ENCODE results near the gene RAMACL.
"Not testable (repeated sequence)": the region's sequence is repeated elsewhere in the genome, so short reads cannot be mapped to it uniquely, and the experiment has no call there.

Gene RAMACL

GRCh38 chr6:166558156-166559005 is 28.1 kb downstream of the RAMACL start:
- no peak for DNase-seq (ENCODE audit: extremely low read depth in 1 of 2, low read depth in 1 of 2)

- no peak for DNase-seq (ENCODE audit: extremely low read depth in 1 of 2, low read depth in 1 of 2)
Observed at GRCh38 chr6:166556863-166557322, 29.6 kb downstream of the RAMACL start.

DNA sequence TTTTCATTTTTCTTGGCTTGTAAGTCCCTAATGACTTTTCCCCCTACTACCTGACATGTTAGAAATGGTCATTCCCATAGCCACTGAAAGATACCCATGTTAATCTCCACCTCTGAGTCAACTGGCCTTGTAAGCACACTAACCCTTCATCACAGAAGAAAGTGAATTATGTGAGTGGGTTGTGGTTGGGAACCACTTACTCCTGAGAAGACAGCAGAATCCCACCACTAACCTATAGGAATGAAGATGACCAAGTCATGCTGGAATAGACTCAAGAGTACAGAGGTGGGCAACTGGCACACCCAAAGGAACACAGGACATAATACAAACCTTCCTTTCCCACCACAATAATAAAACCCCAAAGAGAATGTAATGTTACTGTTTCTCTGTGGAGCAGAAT is 30.1 kb downstream of the RAMACL start:
- no peak for DNase-seq (ENCODE audit: extremely low read depth in 1 of 2, low read depth in 1 of 2)

DNA sequence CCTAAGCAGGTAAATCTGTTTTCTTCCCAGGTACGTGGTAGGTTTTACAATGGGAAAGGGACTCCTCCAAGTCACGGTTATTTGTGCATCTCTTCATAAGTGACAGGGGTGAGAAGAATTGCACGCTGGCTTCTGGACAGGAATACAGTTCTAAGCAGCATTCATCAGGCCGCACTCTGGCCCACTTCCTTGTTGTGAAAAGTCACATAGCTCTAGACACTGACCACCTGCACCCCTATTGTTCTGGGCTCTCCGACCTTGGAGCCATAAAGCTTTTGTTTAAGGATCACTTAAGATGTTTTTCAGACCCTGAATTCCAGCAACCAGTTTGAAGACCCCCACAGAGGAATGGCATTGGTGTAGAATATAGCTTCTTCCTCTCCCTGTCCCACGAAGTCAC is 31.4 kb downstream of the RAMACL start:
- DNase-seq (ENCODE audit: extremely low read depth in 1 of 2, low read depth in 1 of 2) = no peak

GRCh38 chr6:166554316-166554715 is 32.2 kb downstream of the RAMACL start:
- no peak for DNase-seq (ENCODE audit: extremely low read depth in 1 of 2, low read depth in 1 of 2)

DNA sequence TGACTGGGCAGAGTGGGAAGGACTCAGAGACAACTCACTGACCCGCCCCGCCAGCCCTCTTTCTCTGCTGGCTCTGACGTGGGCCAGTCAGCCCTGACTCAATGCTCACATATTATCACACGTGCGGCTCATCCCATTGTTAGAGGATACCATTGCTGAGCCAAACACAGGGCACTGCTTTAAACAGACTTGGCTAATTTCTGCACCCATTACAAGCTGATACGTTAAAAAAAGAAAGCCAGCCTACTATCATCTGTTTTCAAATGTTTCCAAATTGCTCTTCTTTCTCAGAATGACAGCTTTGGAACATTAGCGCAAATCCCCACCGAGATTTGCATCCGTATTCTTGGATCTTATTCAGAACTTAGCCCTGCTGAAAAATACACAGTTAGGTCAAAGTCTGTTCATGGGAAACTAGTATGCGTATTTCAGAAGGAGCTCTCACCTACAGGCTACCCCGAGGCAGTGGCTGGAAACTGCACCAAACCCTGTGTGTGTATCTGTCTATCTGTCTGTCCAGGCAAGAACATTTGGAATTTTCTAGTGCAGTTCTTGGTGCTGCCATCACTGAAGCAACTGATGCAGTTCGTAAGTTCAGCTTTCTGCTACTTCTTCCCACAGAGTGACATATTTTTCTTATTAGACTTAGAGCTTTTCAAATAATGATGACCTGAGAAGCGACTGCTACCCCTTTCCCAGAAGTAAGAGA is 32.8 kb downstream of the RAMACL start:
- no peak for DNase-seq (ENCODE audit: extremely low read depth in 1 of 2, low read depth in 1 of 2)

DNA sequence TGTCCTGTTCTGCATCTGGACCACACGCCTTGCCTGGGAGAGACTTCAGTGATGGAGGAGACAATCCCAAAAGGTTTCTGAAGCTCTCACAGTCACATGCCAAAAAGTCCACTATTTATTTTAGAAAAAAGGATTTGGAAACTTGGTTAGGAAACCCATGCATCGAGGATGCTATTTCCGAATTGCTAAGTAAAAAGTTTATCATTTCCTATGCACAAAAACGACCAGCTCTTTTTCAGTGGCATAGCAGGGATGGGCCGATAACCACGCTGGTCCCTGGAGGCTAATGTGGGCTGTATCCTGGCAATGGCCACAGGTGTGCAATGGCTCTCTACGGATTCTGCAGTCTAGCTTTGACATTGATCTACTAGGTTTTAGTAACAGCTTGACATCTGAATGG is 33.9 kb downstream of the RAMACL start:
- no peak for DNase-seq (ENCODE audit: extremely low read depth in 1 of 2, low read depth in 1 of 2)

DNA sequence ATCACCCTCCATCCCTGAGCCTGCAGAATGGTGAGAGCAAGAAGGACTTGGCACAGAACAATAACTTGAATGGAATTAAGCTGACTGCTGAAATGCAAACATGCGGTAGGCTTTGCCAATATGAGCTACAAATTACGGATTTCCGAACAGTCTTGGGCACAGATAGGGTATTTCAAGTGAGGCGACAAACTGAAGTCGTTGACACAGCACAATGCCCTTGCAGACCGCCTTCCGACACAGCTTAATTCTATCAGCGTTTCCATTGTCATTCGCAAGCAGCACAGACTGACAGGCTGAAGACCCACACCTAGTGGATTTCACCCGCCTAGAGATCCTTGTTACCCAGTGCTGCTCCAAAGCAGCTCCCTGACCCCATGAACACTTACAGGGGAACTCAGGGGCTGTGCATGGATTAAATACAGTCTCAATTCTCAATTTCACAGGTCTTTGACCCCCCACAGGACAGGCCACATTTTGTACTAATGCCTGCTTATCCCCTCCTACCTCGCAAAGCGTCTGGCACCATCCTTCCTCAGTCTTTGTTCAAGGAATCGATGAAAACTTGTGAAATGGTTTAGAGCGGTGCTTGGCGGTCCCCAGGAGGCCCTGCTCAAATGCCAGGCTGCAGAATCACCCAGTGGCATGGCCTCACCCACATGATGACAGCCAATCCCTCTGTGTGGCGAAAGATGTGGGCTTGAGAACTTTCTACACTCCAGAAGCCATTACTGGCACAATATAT is 34.6 kb downstream of the RAMACL start:
- no peak for DNase-seq (ENCODE audit: extremely low read depth in 1 of 2, low read depth in 1 of 2)

DNA sequence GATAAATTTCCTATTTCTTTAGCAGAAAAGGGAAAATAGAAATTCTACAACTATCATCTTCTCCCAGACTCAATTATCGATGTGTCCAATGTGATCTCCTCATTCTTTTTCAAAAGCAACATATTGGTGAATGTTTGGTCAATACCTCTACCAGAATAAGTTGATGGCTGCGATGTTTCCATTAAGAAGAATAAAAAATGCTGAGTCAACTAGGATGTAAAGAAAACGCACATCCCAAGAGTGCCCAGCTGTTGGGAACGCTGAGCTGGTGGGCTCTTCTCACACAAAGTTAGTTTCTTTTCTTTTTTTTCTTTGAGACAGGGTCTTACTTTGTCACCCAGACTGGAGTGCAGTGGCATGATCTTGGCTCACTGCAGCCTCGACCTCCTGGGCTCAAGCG is 39.8 kb downstream of the RAMACL start:
- no peak for DNase-seq (ENCODE audit: extremely low read depth in 1 of 2, low read depth in 1 of 2)

DNA sequence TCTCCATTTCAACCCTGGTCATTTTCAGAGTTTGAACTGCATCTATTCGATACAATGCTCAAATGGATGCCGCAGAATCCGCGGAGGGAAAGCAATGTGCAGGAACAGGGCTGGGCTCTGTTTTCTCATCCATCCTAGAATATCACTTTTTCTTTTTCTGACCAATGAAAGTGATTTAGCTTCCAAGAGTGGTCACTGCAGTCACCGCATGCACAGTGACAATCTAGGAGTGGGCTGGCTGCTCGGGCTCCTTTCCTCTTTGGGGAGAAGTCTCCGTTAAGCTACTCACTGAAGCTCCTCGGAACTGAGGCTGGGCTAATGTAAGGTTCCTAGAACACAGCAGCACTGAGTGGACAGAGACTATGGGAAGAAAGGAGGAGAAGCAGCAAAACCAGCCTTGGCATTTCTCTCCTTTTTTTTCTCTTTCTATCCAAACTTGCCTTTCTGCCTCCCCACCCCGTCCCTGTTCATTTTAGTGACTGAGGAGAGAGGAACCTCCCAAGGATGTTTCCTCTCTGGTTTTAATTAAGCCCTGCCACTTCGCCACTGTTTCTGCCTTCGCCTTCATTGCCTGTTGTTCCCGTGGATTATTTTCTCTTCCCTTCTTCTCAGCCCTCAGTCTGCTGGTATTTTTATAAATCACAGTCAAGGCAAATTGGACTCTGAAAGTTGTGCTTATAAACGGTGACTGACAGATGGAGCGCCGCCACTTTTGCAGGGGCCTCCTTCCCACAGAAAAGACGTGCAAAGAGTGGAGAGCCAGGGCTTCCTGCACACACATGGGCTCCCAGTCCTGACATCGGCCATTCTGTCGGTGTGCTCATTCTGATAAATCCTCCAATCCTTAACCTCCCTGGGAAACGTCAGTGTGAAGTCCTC is 41.1 kb downstream of the RAMACL start:
- DNase-seq (ENCODE audit: extremely low read depth in 1 of 2, low read depth in 1 of 2) = no peak

DNA sequence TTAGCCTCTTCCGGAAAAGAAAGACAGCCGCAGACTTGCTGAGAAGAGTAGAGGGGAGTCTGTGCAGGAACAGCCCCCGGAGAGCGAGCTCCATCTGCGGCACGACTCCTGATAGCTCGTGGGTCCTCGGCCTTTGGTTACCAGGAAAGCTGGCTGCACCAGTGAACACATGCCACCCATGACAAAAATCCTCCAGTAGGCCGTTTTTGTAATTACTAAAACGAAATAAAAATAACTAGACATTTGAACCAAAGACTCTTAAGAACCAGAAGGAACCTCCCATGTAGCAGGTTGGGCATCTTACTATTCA is 42.2 kb downstream of the RAMACL start:
- DNase-seq (ENCODE audit: extremely low read depth in 1 of 2, low read depth in 1 of 2) = no peak

DNA sequence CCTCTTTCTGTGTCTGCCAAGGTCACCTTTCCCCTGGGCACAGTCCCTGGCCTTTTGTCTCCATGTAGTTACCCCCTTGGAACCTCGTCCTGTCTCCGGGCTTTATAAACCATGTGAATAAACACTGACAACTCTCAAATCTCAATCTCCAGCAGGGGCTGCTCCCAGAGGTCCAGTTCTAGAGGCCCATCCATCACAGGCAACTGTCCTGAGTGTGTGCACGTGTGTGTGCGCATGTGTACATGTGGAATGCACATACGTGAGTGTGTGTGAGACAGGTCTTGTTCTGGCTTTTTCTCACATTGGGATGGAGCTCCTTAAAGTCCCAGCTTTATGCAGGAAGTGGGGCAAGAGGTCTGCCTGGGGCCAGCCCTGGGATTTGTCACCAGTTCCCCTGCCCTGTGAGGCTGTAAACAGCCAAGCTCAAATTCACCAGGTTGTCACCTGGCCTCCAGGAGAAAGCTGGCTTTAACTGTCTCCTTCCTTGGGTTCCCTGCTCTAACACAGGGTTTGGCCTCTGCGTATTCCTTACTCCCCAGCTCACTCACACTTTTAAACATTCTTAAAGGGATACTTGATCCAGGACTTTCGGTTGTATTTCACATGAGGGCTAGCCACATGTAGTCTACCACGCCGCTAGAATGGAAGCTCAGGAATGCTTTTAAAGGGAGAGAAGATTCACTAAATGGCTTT is 42.7 kb downstream of the RAMACL start:
- no peak for DNase-seq (ENCODE audit: extremely low read depth in 1 of 2, low read depth in 1 of 2)

DNA sequence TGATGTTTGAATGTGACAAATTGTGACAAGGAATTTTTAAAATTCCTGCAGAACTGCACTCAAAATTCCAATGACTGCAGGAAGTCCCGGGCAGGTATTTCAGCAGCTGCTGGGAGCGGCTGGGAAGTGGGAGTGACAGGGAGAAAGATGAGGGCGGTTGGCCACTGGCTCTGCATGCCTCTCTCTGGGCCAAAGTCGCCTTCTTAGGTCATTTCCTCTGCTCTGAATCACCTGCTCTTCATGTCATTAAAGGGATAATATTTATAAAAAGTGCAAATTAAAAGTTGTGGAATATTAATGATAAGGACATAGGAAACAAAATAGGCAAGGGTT is 43.9 kb downstream of the RAMACL start:
- DNase-seq (ENCODE audit: extremely low read depth in 1 of 2, low read depth in 1 of 2) = no peak

- DNase-seq (ENCODE audit: extremely low read depth in 1 of 2, low read depth in 1 of 2) = no peak
Observed at GRCh38 chr6:166541876-166542579, 44.5 kb downstream of the RAMACL start.

DNA sequence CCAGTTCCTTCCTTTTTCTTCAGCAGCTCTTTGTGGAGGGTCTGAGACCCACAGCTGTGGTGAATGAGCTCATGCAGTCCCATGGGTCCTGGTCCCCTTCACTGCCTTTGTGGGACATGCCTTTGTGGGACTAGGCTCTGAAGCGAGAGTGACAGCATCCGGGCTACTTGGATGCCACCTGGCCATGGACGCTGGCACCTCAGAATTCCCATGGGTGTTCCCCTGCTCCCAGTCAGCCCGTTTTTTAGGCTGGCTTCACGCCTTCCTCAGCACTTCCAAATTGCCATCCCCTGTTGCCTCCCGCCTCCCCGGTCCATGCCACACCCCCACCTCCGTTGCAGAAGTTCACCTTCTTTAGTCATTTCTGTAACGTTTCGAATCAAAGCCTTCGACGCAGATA is 45.1 kb downstream of the RAMACL start:
- no peak for DNase-seq (ENCODE audit: extremely low read depth in 1 of 2, low read depth in 1 of 2)

GRCh38 chr6:166540631-166541331 is 45.7 kb downstream of the RAMACL start:
- peak; percentile 14 to 19 for DNase-seq (ENCODE audit: extremely low read depth in 1 of 2, low read depth in 1 of 2)

DNA sequence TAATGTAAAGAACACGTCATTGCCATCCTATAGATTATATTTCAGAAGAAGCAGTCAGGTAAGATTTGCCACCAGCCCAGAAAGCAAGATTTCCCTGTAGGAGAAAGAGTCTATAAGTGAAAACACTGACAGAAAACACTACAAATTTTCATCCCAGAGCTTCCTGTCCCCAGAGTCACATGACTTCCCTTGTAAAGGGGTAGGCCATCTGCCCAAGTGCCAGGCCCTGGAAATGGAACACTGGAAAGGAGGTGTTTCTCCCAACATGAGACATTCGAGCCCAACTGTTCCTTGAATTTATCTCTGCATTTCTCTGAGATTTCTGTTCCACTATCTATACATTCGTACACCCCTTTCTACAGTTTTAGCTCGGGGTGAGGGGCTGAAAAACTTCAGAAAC is 46.9 kb downstream of the RAMACL start:
- no peak for DNase-seq (ENCODE audit: extremely low read depth in 1 of 2, low read depth in 1 of 2)

- DNase-seq (ENCODE audit: extremely low read depth in 1 of 2, low read depth in 1 of 2) = not testable (repeated sequence)
Observed at GRCh38 chr6:166539011-166539385, 47.5 kb downstream of the RAMACL start.
